GM21528 (cell line): ENCODE results near the gene PLCG2.
A peak's percentile ranks its signal among the peaks of the same experiment; 100 is the strongest.
"Not testable (repeated sequence)": the region's sequence is repeated elsewhere in the genome, so short reads cannot be mapped to it uniquely, and the experiment has no call there.

Source experiments
- ATAC-seq: cut with Tn5 transposase; IDR thresholded peaks from one replicate; pipeline ENCODE4 v1.9.1; 2021; ENCODE audit warnings: mild to moderate bottlenecking, moderate library complexity; ENCODE audit not compliant: unreplicated experiment, low FRiP score

PLCG2 gene

GRCh38 chr16:81786868-81787267, 7.8 kb downstream of the PLCG2 start:
- no peak for ATAC-seq

- no peak for ATAC-seq
Observed at GRCh38 chr16:81787659-81788058, 8.6 kb downstream of the PLCG2 start.

DNA sequence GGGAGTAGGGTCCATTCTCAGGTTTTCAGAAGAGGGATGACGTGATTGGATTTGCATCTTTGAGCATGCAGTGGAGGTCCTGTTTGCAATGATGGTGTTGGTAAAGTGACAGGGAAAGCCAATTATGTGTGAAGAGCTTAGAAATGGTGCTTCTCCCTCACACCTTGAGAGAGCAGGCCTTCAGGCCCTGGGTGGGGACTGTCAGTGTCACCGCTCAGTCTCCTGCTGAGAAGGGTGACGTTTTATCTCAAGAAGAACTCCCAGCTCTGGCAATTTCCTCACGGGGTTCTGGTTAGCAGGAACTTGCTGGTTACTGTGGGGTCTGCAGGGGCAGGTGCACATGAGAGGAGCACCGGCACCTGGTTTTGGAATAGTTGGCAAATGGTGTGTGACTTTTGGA, 11.2 kb downstream of the PLCG2 start:
- ATAC-seq: no peak

DNA sequence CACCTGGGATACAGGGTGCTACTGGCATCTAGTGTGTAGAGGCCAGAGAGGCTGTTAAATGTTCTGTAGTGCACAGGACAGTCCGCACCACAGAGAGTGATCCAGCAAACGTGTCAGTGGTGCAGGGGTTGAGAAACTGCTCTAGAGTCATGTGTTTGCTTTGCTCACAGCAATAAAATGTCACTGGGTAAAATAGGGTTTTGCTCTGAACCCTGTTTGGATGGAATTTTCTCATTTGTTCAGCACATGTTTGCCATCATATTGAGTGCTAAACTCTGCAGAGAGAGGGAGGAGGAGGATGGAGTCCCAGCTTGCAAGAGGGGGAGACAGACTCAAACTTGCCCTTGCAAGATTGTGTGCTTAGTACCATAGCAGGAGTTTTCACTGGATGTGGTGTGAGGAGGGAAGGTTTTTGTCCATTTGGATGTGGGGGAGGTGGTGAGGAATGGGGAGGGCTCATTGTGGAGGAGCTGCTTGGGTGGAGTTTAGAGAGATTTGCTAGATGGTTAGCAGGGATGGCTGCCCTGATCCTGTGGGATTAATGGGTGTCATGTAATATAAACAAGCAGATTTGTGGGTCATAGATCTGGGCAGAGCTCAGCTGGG, 11.8 kb downstream of the PLCG2 start:
- no peak for ATAC-seq

GRCh38 chr16:81792828-81793227, 13.7 kb downstream of the PLCG2 start:
- ATAC-seq: no peak

- ATAC-seq: no peak
Observed at GRCh38 chr16:81795193-81795592, 16.1 kb downstream of the PLCG2 start.

- ATAC-seq: no peak
Observed at GRCh38 chr16:81796035-81796434, 16.9 kb downstream of the PLCG2 start.

DNA sequence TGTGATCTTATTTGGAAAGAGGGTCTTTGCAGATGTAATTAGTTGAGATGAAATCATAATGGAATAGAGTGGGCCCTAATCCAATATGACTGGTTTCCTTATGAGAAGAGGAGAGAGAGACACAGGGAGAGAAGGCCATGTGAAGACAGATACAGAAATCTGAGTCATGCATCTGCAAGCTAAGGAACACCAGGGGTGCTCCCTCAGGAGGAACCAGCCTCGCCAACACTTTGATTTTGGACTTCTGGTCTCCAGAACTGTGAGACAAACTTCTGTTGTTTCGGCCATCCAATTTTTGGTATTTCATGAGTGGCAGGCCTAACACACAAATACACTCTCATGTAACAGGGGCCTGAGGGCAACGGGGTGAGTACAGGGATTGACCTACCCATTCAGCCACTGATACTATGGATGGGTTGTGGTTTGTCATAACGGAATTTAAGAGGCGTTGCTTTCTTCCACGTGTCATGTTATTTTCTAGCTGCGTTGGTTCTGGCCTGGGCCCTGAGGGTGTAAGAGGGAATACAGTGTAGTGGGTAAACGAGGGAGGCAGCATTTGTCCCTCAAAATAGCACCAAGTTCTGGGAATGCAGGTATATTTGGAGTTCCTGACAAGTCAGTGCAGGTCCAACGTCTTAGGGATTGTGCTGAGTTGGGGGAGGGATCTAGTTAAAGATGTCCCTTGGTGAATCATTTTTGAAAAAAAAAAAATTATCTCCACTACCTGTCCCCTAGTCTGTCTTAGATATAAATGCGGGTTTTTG, 17.7 kb downstream of the PLCG2 start:
- no peak for ATAC-seq

DNA sequence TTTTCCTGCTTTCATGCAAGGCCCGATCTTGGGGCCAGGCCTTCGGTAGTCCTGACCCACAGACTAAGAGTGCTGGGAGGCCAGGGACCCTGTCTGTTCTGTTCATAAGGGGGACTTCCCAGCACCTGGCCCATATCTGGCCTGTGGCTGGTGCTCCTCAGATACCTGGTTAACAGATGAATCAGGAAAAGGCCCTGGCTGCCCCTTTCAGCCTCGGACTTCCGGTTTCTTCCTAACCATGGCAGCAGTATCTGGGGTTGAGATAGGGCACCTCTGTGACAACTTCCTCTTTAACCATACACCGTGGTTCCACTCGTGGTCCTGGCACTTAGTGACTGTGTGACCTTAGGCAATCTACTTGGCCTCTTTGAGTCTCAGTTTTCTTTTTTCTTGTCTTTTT, 18.4 kb downstream of the PLCG2 start:
- ATAC-seq: peak; percentile 63

DNA sequence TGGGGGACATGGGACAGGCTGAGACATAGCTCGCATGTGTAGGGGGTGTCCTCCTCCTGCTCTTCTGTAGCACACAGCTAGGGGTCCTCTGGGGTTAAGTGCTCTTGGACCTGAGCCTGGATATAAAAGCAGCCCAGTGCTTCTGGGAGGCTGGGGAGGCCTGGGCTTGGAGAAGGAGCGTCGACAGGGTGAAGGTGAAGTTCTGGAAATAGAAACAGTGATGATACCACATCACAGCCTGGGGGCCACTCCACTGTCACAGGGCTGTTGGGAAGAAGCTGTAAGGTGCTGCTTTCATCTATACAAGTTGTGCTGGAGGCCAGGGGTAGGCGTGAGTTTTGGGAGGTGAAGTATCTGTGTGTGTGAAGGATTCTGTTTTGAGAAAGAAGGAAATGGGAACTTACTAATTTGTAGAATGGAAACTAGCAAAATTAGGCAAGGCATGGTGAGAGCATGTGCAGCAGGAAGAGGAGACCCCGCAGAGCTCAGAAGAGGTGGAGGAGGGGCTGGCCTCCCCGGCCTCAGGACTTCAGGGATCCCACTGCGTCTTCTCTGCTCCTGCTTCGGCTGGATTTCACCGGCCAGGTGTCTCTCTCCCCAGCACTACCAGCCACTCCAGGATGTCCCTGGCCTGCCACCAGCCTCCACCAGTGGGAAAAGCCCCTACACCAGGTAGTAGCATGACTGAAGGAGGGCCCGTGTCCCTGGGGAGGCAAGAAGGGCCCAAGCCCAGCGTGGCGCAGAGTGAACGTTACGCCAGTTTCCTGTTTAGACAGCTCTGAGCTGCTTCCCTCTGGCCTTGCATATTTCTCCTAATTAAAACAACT, 19.4 kb downstream of the PLCG2 start:
- ATAC-seq: peak; percentile 50

DNA sequence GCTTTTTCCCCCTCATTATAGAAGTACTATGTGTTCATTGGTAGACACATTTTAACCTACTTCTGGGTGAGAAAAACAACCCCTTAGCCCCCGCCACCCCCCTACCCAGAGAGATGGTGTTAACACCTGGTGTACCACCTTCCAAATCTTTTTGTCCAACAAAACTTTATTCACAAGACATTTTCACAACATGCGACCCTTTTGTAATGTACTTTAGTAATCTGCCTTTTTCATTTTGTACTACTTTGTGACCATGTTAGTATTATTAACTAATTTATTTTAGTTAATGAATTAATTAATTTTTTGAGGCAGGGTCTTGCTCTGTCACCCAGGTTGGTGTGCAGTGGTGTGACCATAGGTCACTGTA, 20.0 kb downstream of the PLCG2 start:
- no peak for ATAC-seq

DNA sequence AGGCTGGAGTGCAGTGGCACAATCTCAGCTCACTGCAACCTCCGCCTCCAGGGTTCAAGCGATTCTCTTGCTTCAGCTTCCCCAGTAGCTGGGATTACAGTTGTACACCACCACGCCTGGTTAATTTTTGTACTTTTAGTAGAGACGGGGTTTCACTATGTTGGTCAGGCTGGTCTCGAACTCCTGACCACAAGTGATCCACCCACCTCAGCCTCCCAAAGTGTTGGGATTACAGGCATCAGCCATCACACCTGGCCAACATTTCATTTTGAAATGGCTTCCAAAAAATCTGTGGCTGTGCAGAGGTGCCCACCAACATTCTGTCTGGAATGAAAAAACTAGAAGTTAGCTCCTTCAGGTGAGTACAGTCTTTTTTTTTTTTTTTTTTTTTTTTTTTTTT, 22.6 kb downstream of the PLCG2 start:
- ATAC-seq: not testable (repeated sequence)

GRCh38 chr16:81803332-81803731, 24.2 kb downstream of the PLCG2 start:
- no peak for ATAC-seq

DNA sequence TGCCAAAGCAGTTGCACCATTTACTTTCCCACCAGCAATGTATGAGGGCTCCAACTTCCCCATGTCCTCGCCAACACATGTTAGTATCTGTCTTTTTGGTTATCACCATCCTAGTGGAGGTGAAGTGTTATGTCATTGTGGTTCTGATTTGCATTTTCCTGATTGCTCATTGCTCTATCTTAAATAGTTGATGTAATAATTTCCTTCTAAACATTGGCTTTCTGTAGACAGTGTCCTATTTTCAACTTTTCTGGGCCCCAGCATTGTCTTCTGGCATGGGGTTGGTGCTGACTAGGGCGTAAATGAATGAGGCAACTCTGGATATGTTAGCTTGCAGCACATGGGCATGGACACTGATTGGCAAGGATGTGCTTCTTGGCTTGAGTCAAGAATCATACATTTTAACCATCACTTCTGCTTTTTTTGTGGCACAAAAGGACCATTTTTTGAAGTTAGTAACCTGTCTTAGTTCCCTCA, 25.1 kb downstream of the PLCG2 start:
- no peak for ATAC-seq

GRCh38 chr16:81806696-81807095, 27.6 kb downstream of the PLCG2 start:
- no peak for ATAC-seq

DNA sequence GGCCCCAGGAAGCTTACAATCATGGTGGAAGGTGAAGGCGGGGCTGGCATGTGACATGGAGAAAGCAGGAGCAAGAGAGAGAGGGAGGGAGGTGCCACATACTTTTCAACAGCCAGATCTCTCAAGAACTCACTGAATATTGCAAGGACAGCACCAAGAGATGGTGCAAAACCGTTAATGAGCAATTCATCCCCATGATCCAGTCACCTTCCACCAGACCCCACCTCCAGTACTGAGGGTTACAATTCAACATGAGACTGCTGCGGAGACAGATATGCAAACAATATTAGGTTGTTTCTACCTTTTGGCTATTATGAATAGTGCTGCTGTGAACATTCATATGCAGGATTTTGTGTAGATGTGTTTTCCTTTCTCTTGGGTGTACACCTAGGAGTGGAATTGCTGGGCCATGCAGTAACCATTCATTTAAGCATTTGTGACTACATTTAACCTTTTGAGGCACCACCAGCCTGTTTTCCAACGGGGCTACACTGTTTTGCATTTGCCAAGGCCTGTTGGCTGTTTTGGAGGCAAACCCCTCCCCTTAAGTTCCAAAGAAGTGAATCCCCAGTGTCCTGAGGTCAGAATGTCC, 28.8 kb downstream of the PLCG2 start:
- ATAC-seq: no peak

DNA sequence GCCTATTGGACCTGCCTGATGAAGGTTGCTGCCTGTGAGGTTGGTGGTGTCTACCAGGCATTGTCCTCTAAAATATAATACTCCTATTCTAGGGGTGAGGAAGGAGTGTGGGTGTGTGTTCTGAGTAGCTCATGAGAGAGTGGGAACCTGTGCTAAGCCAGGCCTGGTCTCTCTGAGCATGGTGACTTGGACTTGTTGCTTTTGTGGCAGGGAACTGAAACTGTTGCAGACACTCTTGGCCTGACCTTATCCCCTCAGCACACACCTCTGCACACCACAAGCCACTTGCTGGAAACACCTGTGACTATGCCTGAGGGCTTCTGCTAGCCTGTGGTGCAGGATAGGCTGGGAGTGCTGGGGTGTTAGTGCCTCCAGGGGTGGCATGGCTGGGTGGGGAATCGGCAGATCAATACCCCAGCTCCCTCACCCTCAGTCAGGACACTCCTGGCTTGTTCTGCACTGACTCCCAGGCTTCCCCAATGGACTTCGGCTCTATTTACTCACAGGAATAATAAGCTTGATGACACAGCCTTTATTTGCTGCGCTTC, 29.9 kb downstream of the PLCG2 start:
- peak; percentile 77 for ATAC-seq

DNA sequence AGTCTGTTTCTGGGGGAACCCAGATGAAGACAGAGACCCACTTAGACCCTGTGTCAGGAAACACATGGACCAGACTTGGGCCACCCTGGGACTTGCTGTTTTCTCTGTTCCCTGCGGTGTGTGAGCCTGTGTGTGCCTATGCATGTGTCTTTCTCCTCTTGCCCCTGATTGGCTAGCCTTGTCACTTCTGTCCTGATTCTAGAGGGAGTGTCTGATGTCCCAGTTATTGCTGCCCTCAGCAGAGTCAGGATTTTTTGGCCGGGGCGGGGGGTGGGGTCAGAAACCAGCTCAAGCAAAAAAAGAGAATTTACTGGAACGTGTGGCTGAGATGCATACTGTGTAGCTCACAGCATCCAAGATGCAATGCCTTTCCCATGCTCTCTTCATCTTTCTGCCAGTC, 30.5 kb downstream of the PLCG2 start:
- no peak for ATAC-seq

DNA sequence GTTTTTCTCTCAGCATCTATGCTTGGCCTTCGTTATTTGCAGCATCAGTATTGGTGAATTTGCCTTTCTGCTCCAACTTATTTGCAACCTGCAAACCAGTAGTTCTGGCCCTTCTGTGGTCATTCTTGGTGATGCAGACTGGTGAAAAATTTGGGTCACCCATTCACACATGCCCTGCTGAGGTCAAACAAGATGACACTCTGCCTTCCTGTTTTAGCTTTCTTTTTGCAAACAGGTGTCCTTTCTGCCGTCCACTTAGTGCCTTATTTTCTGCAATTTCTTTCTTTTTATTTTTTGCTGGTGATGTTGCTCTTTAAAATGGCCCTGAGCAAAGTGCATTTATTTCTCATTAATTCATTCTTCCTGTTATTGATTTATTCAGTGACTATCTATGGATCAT, 31.3 kb downstream of the PLCG2 start:
- ATAC-seq: peak; percentile 25

DNA sequence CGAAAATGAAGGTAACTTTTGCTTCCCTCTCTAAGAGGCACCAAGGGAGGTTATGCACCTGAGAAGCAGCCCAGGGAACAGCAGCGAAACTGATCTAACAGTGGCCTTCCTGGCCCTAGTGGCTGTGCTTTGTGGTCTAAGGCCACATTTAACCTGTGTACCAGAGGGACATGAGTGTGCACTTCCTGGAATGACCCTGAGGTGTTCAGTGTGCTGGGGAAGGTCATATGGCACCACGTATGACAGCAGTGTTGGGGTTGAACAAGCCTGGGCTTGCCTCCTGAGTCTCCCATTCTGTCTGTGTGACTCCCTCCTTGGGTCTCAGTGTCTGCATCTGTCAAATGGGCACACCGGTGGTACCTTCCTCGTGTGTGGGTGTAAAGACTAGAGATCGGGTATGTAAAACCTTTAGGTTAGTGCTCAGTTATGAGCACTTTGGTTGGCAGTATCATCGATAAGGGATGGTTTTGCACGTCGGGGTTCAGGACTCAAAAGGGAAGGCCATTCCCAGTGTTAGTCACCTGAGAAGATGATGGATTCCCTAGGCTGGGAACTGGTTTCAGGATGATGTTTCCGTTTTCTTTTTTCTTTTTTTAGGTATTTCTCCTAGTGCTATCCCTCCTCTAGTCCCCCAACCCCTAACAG, 31.9 kb downstream of the PLCG2 start:
- peak; percentile 31 for ATAC-seq
